ENCODE data around the gene IQCF2.

DNA sequence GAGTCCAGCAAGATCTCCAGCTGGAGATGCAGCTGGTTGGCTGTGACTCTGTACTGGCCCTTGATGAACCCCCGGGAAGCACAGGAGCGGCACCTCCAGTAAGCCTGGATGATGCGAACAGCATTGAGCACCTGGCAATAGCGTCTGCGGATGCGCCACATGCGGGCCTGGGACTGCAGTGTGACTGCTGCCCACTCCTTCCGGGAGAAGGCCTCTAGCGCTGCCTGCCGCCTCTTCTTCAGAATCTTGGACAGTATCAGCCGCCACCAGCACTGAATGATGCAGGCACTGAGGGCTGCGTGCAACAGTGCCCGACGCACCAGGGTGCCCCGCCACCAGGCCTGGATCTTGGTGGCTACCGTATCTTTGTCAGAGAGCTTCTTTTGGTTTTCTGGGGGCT lies 33.5 kb downstream of the IQCF2 start:
- TF ChIP-seq, protein P1, sequence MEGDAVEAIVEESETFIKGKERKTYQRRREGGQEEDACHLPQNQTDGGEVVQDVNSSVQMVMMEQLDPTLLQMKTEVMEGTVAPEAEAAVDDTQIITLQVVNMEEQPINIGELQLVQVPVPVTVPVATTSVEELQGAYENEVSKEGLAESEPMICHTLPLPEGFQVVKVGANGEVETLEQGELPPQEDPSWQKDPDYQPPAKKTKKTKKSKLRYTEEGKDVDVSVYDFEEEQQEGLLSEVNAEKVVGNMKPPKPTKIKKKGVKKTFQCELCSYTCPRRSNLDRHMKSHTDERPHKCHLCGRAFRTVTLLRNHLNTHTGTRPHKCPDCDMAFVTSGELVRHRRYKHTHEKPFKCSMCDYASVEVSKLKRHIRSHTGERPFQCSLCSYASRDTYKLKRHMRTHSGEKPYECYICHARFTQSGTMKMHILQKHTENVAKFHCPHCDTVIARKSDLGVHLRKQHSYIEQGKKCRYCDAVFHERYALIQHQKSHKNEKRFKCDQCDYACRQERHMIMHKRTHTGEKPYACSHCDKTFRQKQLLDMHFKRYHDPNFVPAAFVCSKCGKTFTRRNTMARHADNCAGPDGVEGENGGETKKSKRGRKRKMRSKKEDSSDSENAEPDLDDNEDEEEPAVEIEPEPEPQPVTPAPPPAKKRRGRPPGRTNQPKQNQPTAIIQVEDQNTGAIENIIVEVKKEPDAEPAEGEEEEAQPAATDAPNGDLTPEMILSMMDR (IDR thresholded peaks at IDR 0.05; ENCODE audit: insufficient read depth, low read depth, low read length), result no peak
- no peak for TF ChIP-seq EZH2 (IDR thresholded peaks at IDR 0.05; ENCODE audit: insufficient read depth, low read length)

Measured in astrocyte (in vitro differentiated cells and primary cell).